B cell (primary cell): Measurements from ENCODE around the gene REV1.

ENCODE experiments used
- EZH2 ChIP-seq: IDR thresholded peaks from 2 replicates; pipeline ENCODE4 v1.6.1; 2012; ENCODE audit warnings: borderline replicate concordance, low read depth, mild to moderate bottlenecking, moderate library complexity, low read length; ENCODE audit not compliant: insufficient read depth, poor library complexity, severe bottlenecking
- TF ChIP-seq, protein P1 (sequence below): fragments of 200-600 bp; IDR thresholded peaks from one replicate; pipeline ENCODE4 v1.8.0; 2022; ENCODE audit warnings: antibody characterized with exemption, mild to moderate bottlenecking

DNA sequence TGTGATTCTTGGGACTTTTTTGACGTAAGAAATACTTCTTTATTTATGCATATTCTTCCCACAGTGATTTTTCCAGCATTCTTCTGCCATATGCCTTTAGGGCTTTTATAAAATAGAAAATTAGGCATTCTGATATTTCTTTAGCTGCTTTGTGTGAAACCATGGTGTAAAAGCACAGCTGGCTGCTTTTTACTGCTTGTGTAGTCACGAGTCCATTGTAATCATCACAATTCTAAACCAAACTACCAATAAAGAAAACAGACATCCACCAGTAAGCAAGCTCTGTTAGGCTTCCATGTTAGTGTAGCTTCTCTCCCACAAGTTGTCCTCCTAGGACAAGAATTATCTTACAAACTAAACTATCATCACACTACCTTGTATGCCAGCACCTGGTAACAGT is 90.0 kb downstream of the REV1 start:
- TF ChIP-seq, protein P1, sequence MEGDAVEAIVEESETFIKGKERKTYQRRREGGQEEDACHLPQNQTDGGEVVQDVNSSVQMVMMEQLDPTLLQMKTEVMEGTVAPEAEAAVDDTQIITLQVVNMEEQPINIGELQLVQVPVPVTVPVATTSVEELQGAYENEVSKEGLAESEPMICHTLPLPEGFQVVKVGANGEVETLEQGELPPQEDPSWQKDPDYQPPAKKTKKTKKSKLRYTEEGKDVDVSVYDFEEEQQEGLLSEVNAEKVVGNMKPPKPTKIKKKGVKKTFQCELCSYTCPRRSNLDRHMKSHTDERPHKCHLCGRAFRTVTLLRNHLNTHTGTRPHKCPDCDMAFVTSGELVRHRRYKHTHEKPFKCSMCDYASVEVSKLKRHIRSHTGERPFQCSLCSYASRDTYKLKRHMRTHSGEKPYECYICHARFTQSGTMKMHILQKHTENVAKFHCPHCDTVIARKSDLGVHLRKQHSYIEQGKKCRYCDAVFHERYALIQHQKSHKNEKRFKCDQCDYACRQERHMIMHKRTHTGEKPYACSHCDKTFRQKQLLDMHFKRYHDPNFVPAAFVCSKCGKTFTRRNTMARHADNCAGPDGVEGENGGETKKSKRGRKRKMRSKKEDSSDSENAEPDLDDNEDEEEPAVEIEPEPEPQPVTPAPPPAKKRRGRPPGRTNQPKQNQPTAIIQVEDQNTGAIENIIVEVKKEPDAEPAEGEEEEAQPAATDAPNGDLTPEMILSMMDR: no peak
- TF ChIP-seq EZH2: no peak
